ENCODE measurements around the gene OR8B4.

OR8B4 gene

GRCh38 chr11:124446916-124447315, 22.2 kb upstream of the OR8B4 start:
- H3K9me3 ChIP-seq (ENCODE audit: control insufficient read depth in 2 of 2, low read length in 2 of 2), result peaks cover 0 to 2% of the 10 kb centered on the region in 2 donors
- H3K27me3 ChIP-seq (ENCODE audit: control insufficient read depth in 1 of 2, insufficient read depth in 2 of 2, low read length in 2 of 2), result no peaks in the 10 kb centered on the region
- H3K9ac ChIP-seq (ENCODE audit: low read length in 2 of 2), result no peak overlapping the region
- H3K4me1 ChIP-seq (ENCODE audit: control insufficient read depth, insufficient read depth, low read length), result no peaks in the 10 kb centered on the region
- no peak overlapping the region for H3K4me3 ChIP-seq (ENCODE audit: low read length in 2 of 2)
- no peaks in the 10 kb centered on the region for H3K36me3 ChIP-seq (ENCODE audit: control insufficient read depth in 2 of 2, insufficient read depth in 2 of 2, low read length in 2 of 2)
- no peak overlapping the region for H3K27ac ChIP-seq (ENCODE audit: low read length)

- peaks cover 0 to 3% of the 10 kb centered on the region in 2 donors for H3K27me3 ChIP-seq (ENCODE audit: control insufficient read depth in 1 of 2, insufficient read depth in 2 of 2, low read length in 2 of 2)
- H3K9me3 ChIP-seq (ENCODE audit: control insufficient read depth in 2 of 2, low read length in 2 of 2), result peaks cover 0 to 2% of the 10 kb centered on the region in 2 donors
- H3K27ac ChIP-seq (ENCODE audit: low read length), result no peak within 1 kb of the TSS
- H3K36me3 ChIP-seq (ENCODE audit: control insufficient read depth in 2 of 2, insufficient read depth in 2 of 2, low read length in 2 of 2), result no peaks in the 10 kb centered on the region
- H3K4me3 ChIP-seq (ENCODE audit: low read length in 2 of 2), result no peak within 1 kb of the TSS
- H3K9ac ChIP-seq (ENCODE audit: low read length in 2 of 2), result no peak within 1 kb of the TSS
- no peaks in the 10 kb centered on the region for H3K4me1 ChIP-seq (ENCODE audit: control insufficient read depth, insufficient read depth, low read length)
Measured at GRCh38 chr11:124445646-124446150, 21.0 kb upstream of the OR8B4 start, which contains the start of gene OR8B8. Gene OR8B8, minus strand, starts transcription at chr11:124445696. Its CDS starts 4,611 bp downstream, at chr11:124441085.

GRCh38 chr11:124442847-124443246, 18.2 kb upstream of the OR8B4 start:
- Histone ChIP-seq H3K4me1 (ENCODE audit: control insufficient read depth, insufficient read depth, low read length) (no peaks in the 10 kb centered on the region), H3K9me3 (ENCODE audit: control insufficient read depth in 2 of 2, low read length in 2 of 2) (no peaks in the 10 kb centered on the region), H3K36me3 (ENCODE audit: control insufficient read depth in 2 of 2, insufficient read depth in 2 of 2, low read length in 2 of 2) (no peaks in the 10 kb centered on the region), H3K9ac (ENCODE audit: low read length in 2 of 2) (no peak overlapping the region), H3K4me3 (ENCODE audit: low read length in 2 of 2) (no peak overlapping the region), H3K27ac (ENCODE audit: low read length) (no peak overlapping the region), H3K27me3 (ENCODE audit: control insufficient read depth in 1 of 2, insufficient read depth in 2 of 2, low read length in 2 of 2) (peaks cover 0 to 5% of the 10 kb centered on the region in 2 donors)

GRCh38 chr11:124442442-124442841, 17.8 kb upstream of the OR8B4 start:
- Histone ChIP-seq H3K4me1 (ENCODE audit: control insufficient read depth, insufficient read depth, low read length) (no peaks in the 10 kb centered on the region), H3K9me3 (ENCODE audit: control insufficient read depth in 2 of 2, low read length in 2 of 2) (no peaks in the 10 kb centered on the region), H3K9ac (ENCODE audit: low read length in 2 of 2) (no peak overlapping the region), H3K36me3 (ENCODE audit: control insufficient read depth in 2 of 2, insufficient read depth in 2 of 2, low read length in 2 of 2) (no peaks in the 10 kb centered on the region), H3K27me3 (ENCODE audit: control insufficient read depth in 1 of 2, insufficient read depth in 2 of 2, low read length in 2 of 2) (peaks cover 0 to 5% of the 10 kb centered on the region in 2 donors), H3K27ac (ENCODE audit: low read length) (no peak overlapping the region), H3K4me3 (ENCODE audit: low read length in 2 of 2) (no peak overlapping the region)

GRCh38 chr11:124441519-124441918, 16.8 kb upstream of the OR8B4 start:
- Histone ChIP-seq H3K27me3 (ENCODE audit: control insufficient read depth in 1 of 2, insufficient read depth in 2 of 2, low read length in 2 of 2) (peaks cover 0 to 5% of the 10 kb centered on the region in 2 donors), H3K36me3 (ENCODE audit: control insufficient read depth in 2 of 2, insufficient read depth in 2 of 2, low read length in 2 of 2) (no peaks in the 10 kb centered on the region), H3K4me1 (ENCODE audit: control insufficient read depth, insufficient read depth, low read length) (no peaks in the 10 kb centered on the region), H3K9ac (ENCODE audit: low read length in 2 of 2) (no peak overlapping the region), H3K27ac (ENCODE audit: low read length) (no peak overlapping the region), H3K9me3 (ENCODE audit: control insufficient read depth in 2 of 2, low read length in 2 of 2) (no peaks in the 10 kb centered on the region), H3K4me3 (ENCODE audit: low read length in 2 of 2) (no peak overlapping the region)

GRCh38 chr11:124441081-124441480, 16.4 kb upstream of the OR8B4 start:
- H3K36me3 ChIP-seq (ENCODE audit: control insufficient read depth in 2 of 2, insufficient read depth in 2 of 2, low read length in 2 of 2), result no peaks in the 10 kb centered on the region

GRCh38 chr11:124440608-124441007, 15.9 kb upstream of the OR8B4 start:
- Histone ChIP-seq H3K27ac (ENCODE audit: low read length) (no peak overlapping the region), H3K4me3 (ENCODE audit: low read length in 2 of 2) (no peak overlapping the region), H3K36me3 (ENCODE audit: control insufficient read depth in 2 of 2, insufficient read depth in 2 of 2, low read length in 2 of 2) (no peaks in the 10 kb centered on the region), H3K4me1 (ENCODE audit: control insufficient read depth, insufficient read depth, low read length) (no peaks in the 10 kb centered on the region), H3K9me3 (ENCODE audit: control insufficient read depth in 2 of 2, low read length in 2 of 2) (no peaks in the 10 kb centered on the region), H3K9ac (ENCODE audit: low read length in 2 of 2) (no peak overlapping the region), H3K27me3 (ENCODE audit: control insufficient read depth in 1 of 2, insufficient read depth in 2 of 2, low read length in 2 of 2) (peaks cover 0 to 5% of the 10 kb centered on the region in 2 donors)

More at GRCh38 chr11:124441081-124441480, 16.4 kb upstream of the OR8B4 start:
- peaks cover 0 to 5% of the 10 kb centered on the region in 2 donors for H3K27me3 ChIP-seq (ENCODE audit: control insufficient read depth in 1 of 2, insufficient read depth in 2 of 2, low read length in 2 of 2)
- H3K9me3 ChIP-seq (ENCODE audit: control insufficient read depth in 2 of 2, low read length in 2 of 2), result no peaks in the 10 kb centered on the region
- H3K4me3 ChIP-seq (ENCODE audit: low read length in 2 of 2), result no peak overlapping the region
- H3K9ac ChIP-seq (ENCODE audit: low read length in 2 of 2), result no peak overlapping the region
- no peaks in the 10 kb centered on the region for H3K4me1 ChIP-seq (ENCODE audit: control insufficient read depth, insufficient read depth, low read length)
- no peak overlapping the region for H3K27ac ChIP-seq (ENCODE audit: low read length)

GRCh38 chr11:124434699-124435098, 10.0 kb upstream of the OR8B4 start:
- Histone ChIP-seq H3K4me3 (ENCODE audit: low read length in 2 of 2) (no peak overlapping the region), H3K4me1 (ENCODE audit: control insufficient read depth, insufficient read depth, low read length) (no peaks in the 10 kb centered on the region), H3K9me3 (ENCODE audit: control insufficient read depth in 2 of 2, low read length in 2 of 2) (peaks cover 0 to 4% of the 10 kb centered on the region in 2 donors), H3K36me3 (ENCODE audit: control insufficient read depth in 2 of 2, insufficient read depth in 2 of 2, low read length in 2 of 2) (no peaks in the 10 kb centered on the region), H3K27ac (ENCODE audit: low read length) (no peak overlapping the region), H3K27me3 (ENCODE audit: control insufficient read depth in 1 of 2, insufficient read depth in 2 of 2, low read length in 2 of 2) (peaks cover 0 to 2% of the 10 kb centered on the region in 2 donors), H3K9ac (ENCODE audit: low read length in 2 of 2) (no peak overlapping the region)

- Histone ChIP-seq H3K36me3 (ENCODE audit: control insufficient read depth in 2 of 2, insufficient read depth in 2 of 2, low read length in 2 of 2) (no peaks in the 10 kb centered on the region), H3K27me3 (ENCODE audit: control insufficient read depth in 1 of 2, insufficient read depth in 2 of 2, low read length in 2 of 2) (no peaks in the 10 kb centered on the region), H3K4me1 (ENCODE audit: control insufficient read depth, insufficient read depth, low read length) (no peaks in the 10 kb centered on the region), H3K4me3 (ENCODE audit: low read length in 2 of 2) (no peak overlapping the region), H3K9me3 (ENCODE audit: control insufficient read depth in 2 of 2, low read length in 2 of 2) (peaks cover 0 to 5% of the 10 kb centered on the region in 2 donors), H3K9ac (ENCODE audit: low read length in 2 of 2) (no peak overlapping the region), H3K27ac (ENCODE audit: low read length) (no peak overlapping the region)
Measured at GRCh38 chr11:124429599-124429998, 4.9 kb upstream of the OR8B4 start.

GRCh38 chr11:124421043-124421442, 3.6 kb downstream of the OR8B4 start:
- no peak overlapping the region for H3K4me3 ChIP-seq (ENCODE audit: low read length in 2 of 2)
- H3K4me1 ChIP-seq (ENCODE audit: control insufficient read depth, insufficient read depth, low read length), result no peaks in the 10 kb centered on the region
- no peak overlapping the region for H3K9ac ChIP-seq (ENCODE audit: low read length in 2 of 2)
- no peaks in the 10 kb centered on the region for H3K36me3 ChIP-seq (ENCODE audit: control insufficient read depth in 2 of 2, insufficient read depth in 2 of 2, low read length in 2 of 2)
- no peaks in the 10 kb centered on the region for H3K27me3 ChIP-seq (ENCODE audit: control insufficient read depth in 1 of 2, insufficient read depth in 2 of 2, low read length in 2 of 2)
- H3K27ac ChIP-seq (ENCODE audit: low read length), result no peak overlapping the region
- H3K9me3 ChIP-seq (ENCODE audit: control insufficient read depth in 2 of 2, low read length in 2 of 2), result no peaks in the 10 kb centered on the region

GRCh38 chr11:124415356-124415923, 9.2 kb downstream of the OR8B4 start:
- H3K9me3 ChIP-seq (ENCODE audit: control insufficient read depth in 2 of 2, low read length in 2 of 2), result no peaks in the 10 kb centered on the region
- no peak overlapping the region for H3K4me3 ChIP-seq (ENCODE audit: low read length in 2 of 2)
- peaks cover 0 to 6% of the 10 kb centered on the region in 2 donors for H3K27me3 ChIP-seq (ENCODE audit: control insufficient read depth in 1 of 2, insufficient read depth in 2 of 2, low read length in 2 of 2)
- no peak overlapping the region for H3K27ac ChIP-seq (ENCODE audit: low read length)
- no peaks in the 10 kb centered on the region for H3K4me1 ChIP-seq (ENCODE audit: control insufficient read depth, insufficient read depth, low read length)
- no peak overlapping the region for H3K9ac ChIP-seq (ENCODE audit: low read length in 2 of 2)
- no peaks in the 10 kb centered on the region for H3K36me3 ChIP-seq (ENCODE audit: control insufficient read depth in 2 of 2, insufficient read depth in 2 of 2, low read length in 2 of 2)
